Transverse colon (tissue), 3 donors: ENCODE data around the gene RAB38.

Experiments
- CTCF ChIP-seq, 5 experiments: fragments of 200-600 bp in 3 of 5; fragments of 450-650 bp in 2 of 5; sonication (generic) in 3 of 5; IDR thresholded peaks; 1 replicate in 2 of 5; 2 replicates in 3 of 5; pipeline ENCODE4 v1.5.1; 2016 to 2017; ENCODE audit warnings: antibody characterized with exemption in 5 of 5, inconsistent platforms in 3 of 5, mild to moderate bottlenecking in 2 of 5, moderate library complexity in 1 of 5
- POLR2A ChIP-seq: fragments of 450-650 bp; IDR thresholded peaks from one replicate; pipeline ENCODE4 v1.6.1; 2016; ENCODE audit warnings: antibody characterized with exemption, mild to moderate bottlenecking, moderate library complexity

- TF ChIP-seq CTCF (IDR thresholded peaks at IDR 0.05) (no peak), POLR2A (no peak)
Measured at GRCh38 chr11:88170673-88171072, 4.6 kb downstream of the RAB38 start.
